ENCODE results near the gene C4A. TPM values are rescaled to one million over a fixed set of nuclear protein-coding genes. Genes with fewer than 3 reads are reported as not detected.

C4A gene
- total and polyA plus RNA-seq, 2 of the 13 experiments (the other 11 are each of a cell fraction or from before 2014, with no cell fraction given): 165 to 478 TPM

GRCh38 chr6:31945507-31946369 is 36.1 kb upstream of the C4A start, which contains the start of gene CFB (continued):
- TF ChIP-seq, protein P1, sequence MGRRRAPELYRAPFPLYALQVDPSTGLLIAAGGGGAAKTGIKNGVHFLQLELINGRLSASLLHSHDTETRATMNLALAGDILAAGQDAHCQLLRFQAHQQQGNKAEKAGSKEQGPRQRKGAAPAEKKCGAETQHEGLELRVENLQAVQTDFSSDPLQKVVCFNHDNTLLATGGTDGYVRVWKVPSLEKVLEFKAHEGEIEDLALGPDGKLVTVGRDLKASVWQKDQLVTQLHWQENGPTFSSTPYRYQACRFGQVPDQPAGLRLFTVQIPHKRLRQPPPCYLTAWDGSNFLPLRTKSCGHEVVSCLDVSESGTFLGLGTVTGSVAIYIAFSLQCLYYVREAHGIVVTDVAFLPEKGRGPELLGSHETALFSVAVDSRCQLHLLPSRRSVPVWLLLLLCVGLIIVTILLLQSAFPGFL (CRISPR knock-in tag; IDR thresholded peaks at IDR 0.05): no peak
- TF ChIP-seq THAP7 (CRISPR knock-in tag; IDR thresholded peaks at IDR 0.05): no peak
- peak; percentile 58 for TF ChIP-seq YY1 (IDR thresholded peaks at IDR 0.05; ENCODE audit: insufficient read depth, insufficient replicate concordance, low read depth, low read length)
- TF ChIP-seq RELA (CRISPR knock-in tag; IDR thresholded peaks at IDR 0.05): peak; percentile 96
- no peak for TF ChIP-seq RFX5 (IDR thresholded peaks at IDR 0.05; ENCODE audit: low read depth, low read length)
- TF ChIP-seq ATRX (CRISPR knock-in tag; IDR thresholded peaks at IDR 0.05; ENCODE audit: borderline replicate concordance): no peak
- TF ChIP-seq ZNF101 (CRISPR knock-in tag; IDR thresholded peaks at IDR 0.05; ENCODE audit: borderline replicate concordance, low read depth): peak; percentile 91; the same call in 1 of the 2 replicates
- no peak for TF ChIP-seq ZNF318 (CRISPR knock-in tag; IDR thresholded peaks at IDR 0.05)
- peak; percentile 90 for TF ChIP-seq NR2F2 (IDR thresholded peaks at IDR 0.05; ENCODE audit: borderline replicate concordance, low read depth)
- no peak for TF ChIP-seq SETDB1 (CRISPR knock-in tag; IDR thresholded peaks at IDR 0.05; ENCODE audit: borderline replicate concordance)
- peak; percentile 54; the same call in 1 of the 2 replicates for TF ChIP-seq FOXP1 (IDR thresholded peaks at IDR 0.05)
- TF ChIP-seq FOXP1 (CRISPR knock-in tag; IDR thresholded peaks at IDR 0.05): peak; percentile 81
- TF ChIP-seq RAD51 (IDR thresholded peaks at IDR 0.05; ENCODE audit: borderline replicate concordance): no peak
- peak; percentile 38; the same call in 1 of the 2 replicates for TF ChIP-seq SSRP1 (CRISPR knock-in tag; IDR thresholded peaks at IDR 0.05)
- TF ChIP-seq, protein P2, sequence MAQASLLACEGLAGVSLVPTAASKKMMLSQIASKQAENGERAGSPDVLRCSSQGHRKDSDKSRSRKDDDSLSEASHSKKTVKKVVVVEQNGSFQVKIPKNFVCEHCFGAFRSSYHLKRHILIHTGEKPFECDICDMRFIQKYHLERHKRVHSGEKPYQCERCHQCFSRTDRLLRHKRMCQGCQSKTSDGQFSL (CRISPR knock-in tag; IDR thresholded peaks at IDR 0.05): 0 out of 2 replicates have a peak, but pooled peaks have one; percentile 26
- TF ChIP-seq ZSCAN12 (CRISPR knock-in tag; IDR thresholded peaks at IDR 0.05): no peak
- TF ChIP-seq KAT8 (CRISPR knock-in tag; IDR thresholded peaks at IDR 0.05): peak; percentile 90
- no peak for TF ChIP-seq ZKSCAN1 (IDR thresholded peaks at IDR 0.05; ENCODE audit: low read length)
- 0 out of 4 replicates have a peak, but pooled peaks of 1 of the 2 experiments have one; percentile 14 for TF ChIP-seq MAFK (conservative IDR thresholded peaks at IDR 0.05 in 1 of 2, IDR thresholded peaks at IDR 0.05 in 1 of 2; ENCODE audit: low read length in 2 of 2)
- no peak for TF ChIP-seq ADNP (CRISPR knock-in tag; IDR thresholded peaks at IDR 0.05)
- TF ChIP-seq SP4 (CRISPR knock-in tag; IDR thresholded peaks at IDR 0.05): peak; percentile 94

Data from HepG2 (cell line).